Dermis microvascular lymphatic vessel endothelial cell (primary cell): ENCODE measurements around the gene RSPH9. TPM values are rescaled to one million over a fixed set of nuclear protein-coding genes. Genes with fewer than 3 reads are reported as not detected.
"Not testable (repeated sequence)": the region's sequence is repeated elsewhere in the genome, so short reads cannot be mapped to it uniquely, and the experiment has no call there.

Source experiments
- DNase-seq, 2 donors: peaks; one replicate each; pipeline versions ENCODE4 v3.0.0 to v3.0.0-alpha.2; 2010; ENCODE audit warnings: low read depth in 2 of 2
- total RNA-seq: library from RNA; depleted of rRNA; stranded (reverse); fragments of >200 nt; gene quantifications from 2 replicates; pipeline ENCODE4 v1.2.1, GENCODE V29; 2014

Gene RSPH9
- total RNA-seq, 1 donor from 2014 or later = 0.26 TPM

GRCh38 chr6:43628393-43629103 is 16.3 kb upstream of the RSPH9 start:
- peak in 1 of 2 donors; percentile 41 for DNase-seq

- peak; percentile 95 to 99 for DNase-seq
Observed at GRCh38 chr6:43629104-43629504, 15.7 kb upstream of the RSPH9 start, which contains the start of gene GTPBP2. GTPBP2 (minus strand) TSS chr6:43629264; CDS start chr6:43629162, 102 bp downstream.

GRCh38 chr6:43629505-43630300 is 15.1 kb upstream of the RSPH9 start:
- peak; percentile 86 to 97 for DNase-seq

- DNase-seq = no peak
Observed at GRCh38 chr6:43630980-43631619, 13.7 kb upstream of the RSPH9 start.

GRCh38 chr6:43633002-43633401 is 11.8 kb upstream of the RSPH9 start:
- DNase-seq = not testable (repeated sequence)

GRCh38 chr6:43634702-43635303 is 10.0 kb upstream of the RSPH9 start:
- DNase-seq = no peak

GRCh38 chr6:43635387-43636307 is 9.2 kb upstream of the RSPH9 start, which contains the start of gene MAD2L1BP:
MAD2L1BP (plus strand) TSS chr6:43635840; CDS start chr6:43635876, 36 bp downstream.
- DNase-seq = peak; percentile 36 to 61

GRCh38 chr6:43636308-43636659 is 8.6 kb upstream of the RSPH9 start:
- no peak for DNase-seq

- peak in 1 of 2 donors; percentile 19 for DNase-seq
Observed at GRCh38 chr6:43639984-43640800, 4.6 kb upstream of the RSPH9 start.

GRCh38 chr6:43645613-43645964 is 753 bp downstream of the RSPH9 start:
- DNase-seq = no peak

- DNase-seq = no peak
Observed at GRCh38 chr6:43647613-43648012, 2.8 kb downstream of the RSPH9 start.

GRCh38 chr6:43648248-43648647 is 3.4 kb downstream of the RSPH9 start:
- no peak for DNase-seq

GRCh38 chr6:43652822-43653221 is 8.0 kb downstream of the RSPH9 start:
- DNase-seq = not testable (repeated sequence)

GRCh38 chr6:43657221-43657802 is 12.5 kb downstream of the RSPH9 start:
- no peak for DNase-seq

GRCh38 chr6:43658161-43658560 is 13.3 kb downstream of the RSPH9 start:
- DNase-seq = no peak

- DNase-seq = not testable (repeated sequence)
Observed at GRCh38 chr6:43662948-43663347, 18.1 kb downstream of the RSPH9 start.

GRCh38 chr6:43665376-43665775 is 20.5 kb downstream of the RSPH9 start:
- DNase-seq = no peak

GRCh38 chr6:43666196-43666920 is 21.5 kb downstream of the RSPH9 start:
- DNase-seq = no peak
